NCI-H2029 treated with DMSO at 0.1 percent for 48 hours (cell line): ENCODE data around the gene GRHPR.
A peak's percentile ranks its signal among the peaks of the same experiment; 100 is the strongest.
"Not testable (repeated sequence)": the region's sequence is repeated elsewhere in the genome, so short reads cannot be mapped to it uniquely, and the experiment has no call there.

ENCODE experiments used
- DNase-seq: peaks from one replicate; lab custom pipeline; 2025; lab: John Stamatoyannopoulos, UW

Gene GRHPR

DNA sequence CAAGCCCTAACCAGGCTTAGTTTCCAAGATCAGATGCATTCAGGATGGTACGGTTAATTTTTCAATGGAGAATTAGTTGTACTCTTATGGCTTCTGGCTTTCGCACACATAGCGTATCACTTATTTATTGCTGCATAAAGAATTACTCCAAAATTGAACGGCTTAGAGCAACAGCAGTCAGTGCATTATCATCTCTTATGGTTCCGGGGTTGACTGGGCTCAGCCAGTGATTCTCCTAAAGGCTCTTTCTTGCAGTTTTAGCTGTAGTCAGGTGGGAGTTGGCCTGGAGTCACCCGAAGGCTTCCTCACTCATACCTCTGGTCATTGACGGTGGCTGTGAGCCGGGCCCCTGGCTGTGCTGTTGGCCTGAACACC, 595 bp upstream of the GRHPR start:
- peak; percentile 10 for DNase-seq

DNA sequence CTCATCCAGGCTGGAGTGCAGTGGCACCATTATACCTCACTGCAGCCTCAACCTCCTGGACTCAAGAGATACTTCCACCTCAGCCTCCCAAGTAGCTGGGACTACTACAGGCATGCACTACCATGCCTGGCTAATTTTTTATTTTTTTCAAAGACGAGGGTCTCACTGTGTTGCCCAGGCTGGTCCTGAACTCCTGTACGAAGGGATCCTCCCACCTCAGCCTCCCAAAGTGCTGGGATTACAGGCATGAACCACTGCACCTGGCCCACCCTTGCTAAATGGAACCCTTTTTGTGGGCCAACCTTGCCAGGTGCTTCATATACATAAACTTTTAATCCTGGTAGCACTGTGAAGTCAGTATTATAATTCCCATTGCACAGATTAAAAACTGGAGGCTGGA, 1.0 kb downstream of the GRHPR start:
- DNase-seq: no peak

DNA sequence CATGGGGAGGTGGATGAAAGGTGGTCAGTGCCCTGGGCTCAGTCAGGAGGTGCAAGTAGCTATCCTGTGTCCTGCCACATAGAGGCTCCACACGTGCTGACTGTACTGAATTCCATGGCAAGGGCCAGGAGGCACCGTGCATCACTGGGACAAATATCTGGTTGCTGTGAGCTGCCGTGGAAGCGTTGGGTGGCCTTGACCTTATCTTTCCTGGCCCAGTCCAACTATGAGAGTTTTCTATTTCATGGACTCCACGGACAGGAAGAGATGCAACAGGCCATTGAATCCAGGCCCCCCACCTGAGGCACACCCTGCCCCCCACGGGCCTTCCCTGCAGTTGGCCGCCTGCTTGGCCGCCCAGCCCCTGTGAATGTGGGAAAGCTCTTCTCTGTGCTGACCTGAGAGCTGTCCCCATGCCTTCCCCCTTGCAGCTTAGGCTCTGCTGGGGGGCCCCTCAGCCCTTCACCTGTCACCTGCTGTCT, 1.7 kb downstream of the GRHPR start:
- no peak for DNase-seq

- DNase-seq: no peak
Observed at GRCh38 chr9:37424686-37425297, 2.3 kb downstream of the GRHPR start.

DNA sequence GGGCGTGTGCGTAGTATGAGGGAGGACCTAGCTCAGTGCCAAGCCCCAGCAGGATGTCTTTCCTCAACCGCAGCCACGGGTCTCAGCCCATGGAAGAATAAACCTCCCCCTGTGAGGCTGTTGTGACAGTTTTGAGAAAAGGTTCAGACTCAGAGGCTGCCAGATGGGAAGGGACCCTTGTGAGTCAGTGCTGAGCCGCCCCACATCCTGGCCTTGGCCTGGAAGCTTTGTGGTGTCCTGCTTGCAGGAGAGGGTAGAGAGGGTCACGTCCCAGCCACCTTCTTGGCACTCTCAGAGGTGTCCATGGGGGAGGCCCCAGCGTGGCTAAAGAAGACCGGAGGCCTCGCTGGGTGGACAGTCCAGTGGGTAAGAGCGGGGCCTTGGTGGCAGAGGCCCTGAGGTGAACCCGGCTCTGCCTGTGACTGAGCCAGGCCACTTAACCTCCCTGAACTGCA, 2.8 kb downstream of the GRHPR start:
- no peak for DNase-seq

GRCh38 chr9:37426431-37426830, 3.9 kb downstream of the GRHPR start:
- not testable (repeated sequence) for DNase-seq

- DNase-seq: no peak
Observed at GRCh38 chr9:37426846-37427245, 4.3 kb downstream of the GRHPR start.

GRCh38 chr9:37428345-37428744, 5.8 kb downstream of the GRHPR start:
- no peak for DNase-seq

DNA sequence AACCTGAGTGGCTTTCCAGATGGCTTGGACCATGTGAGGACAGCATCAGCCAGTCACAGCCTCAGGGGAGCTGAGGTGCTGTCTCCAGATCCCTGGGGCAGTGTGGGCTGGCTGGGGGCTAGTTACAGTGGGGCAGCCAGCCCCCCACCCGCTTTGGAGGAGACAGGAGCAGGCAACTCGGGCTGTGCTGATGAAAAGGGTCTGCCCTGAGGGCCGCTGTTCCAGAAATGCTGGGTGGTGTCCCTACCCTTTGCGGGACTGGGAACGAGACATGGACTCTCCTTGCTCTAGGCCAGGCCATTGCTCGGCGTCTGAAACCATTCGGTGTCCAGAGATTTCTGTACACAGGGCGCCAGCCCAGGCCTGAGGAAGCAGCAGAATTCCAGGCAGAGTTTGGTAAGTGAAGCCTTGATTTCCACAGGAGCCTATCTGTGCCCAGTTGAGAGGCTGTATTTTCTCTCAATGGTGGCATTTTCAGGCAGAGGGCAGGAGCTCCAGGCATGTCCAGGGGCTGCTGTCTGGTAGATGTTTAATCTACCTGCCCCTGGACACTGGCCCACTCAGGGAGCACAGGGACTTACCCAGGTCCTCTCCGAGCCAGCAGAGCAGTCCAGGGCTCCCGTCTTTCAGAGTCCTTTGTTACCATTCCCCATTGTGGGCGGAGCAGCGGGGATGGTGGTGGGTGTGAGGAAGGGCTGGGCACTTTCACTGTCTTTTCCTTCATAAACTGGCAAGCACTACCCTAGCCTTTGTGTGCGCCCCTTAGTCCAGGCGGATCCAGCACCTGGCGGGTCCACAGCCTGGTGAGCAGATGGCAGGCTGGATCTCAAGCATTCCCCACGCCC, 7.2 kb downstream of the GRHPR start:
- no peak for DNase-seq

- DNase-seq: peak; percentile 25
Observed at GRCh38 chr9:37430841-37431597, 8.5 kb downstream of the GRHPR start.

DNA sequence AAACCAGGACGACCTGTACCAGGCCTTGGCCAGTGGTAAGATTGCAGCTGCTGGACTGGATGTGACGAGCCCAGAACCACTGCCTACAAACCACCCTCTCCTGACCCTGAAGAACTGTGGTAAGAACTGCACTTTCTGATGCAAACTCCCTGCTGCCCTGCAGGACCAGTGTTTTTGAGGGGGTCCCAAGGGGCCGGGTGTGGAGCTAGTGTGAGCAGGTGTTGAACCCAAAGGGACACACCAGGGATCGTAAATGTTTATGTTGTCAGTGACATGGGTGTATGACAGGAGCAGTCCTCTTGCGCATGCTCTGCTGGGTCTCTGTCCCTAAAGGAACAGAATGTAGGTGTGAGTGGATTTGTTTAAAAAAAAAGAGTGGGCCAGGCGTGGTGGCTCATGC, 9.5 kb downstream of the GRHPR start:
- DNase-seq: no peak

DNA sequence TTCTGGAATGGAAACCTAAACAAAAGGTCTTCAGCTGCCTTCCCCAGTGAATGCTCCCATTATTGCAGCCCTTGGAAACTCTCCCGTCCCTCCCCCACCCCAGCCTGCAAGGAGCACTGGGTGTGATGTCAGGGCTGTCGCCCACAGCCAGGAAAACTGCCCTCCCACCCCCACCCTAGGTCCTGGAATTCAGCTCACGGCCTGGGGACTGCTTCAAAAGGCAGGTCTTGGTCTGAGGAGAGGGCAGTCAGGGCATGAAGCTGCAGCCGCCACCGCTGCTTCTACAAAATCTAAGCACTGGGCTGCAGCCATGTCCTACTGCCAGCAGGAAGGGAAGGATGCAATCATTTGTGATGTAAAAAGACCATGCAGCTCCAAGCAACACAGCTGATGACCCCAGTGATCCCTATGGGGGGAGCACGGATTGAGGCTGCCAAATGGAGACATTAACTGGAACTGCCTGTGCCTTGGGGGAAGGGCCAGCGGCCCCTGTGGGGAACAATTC, 11.4 kb downstream of the GRHPR start:
- no peak for DNase-seq

GRCh38 chr9:37436540-37436939, 14.0 kb downstream of the GRHPR start:
- DNase-seq: no peak

- DNase-seq: no peak
Observed at GRCh38 chr9:37437010-37437409, 14.5 kb downstream of the GRHPR start.

DNA sequence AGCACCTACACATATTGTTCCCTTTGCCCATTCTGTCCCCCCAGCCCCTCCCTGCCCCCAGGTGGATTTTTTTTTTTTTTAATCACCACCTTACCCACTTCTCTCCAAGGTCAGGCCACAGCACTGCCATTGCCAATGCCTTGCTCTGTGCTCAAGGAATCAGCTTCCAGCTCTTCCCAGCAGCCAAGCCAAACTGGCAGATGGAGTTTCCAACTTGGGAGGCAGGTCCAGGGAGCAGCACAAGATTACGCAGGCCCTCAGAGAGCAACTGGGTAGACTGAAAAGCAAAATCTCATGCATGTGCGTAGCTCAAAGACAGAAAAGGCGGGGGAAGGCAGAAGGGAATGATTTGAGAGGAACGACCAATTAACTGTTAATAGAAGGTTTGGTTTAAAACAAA, 15.1 kb downstream of the GRHPR start:
- DNase-seq: no peak

- DNase-seq: no peak
Observed at GRCh38 chr9:37438359-37438758, 15.9 kb downstream of the GRHPR start.

DNA sequence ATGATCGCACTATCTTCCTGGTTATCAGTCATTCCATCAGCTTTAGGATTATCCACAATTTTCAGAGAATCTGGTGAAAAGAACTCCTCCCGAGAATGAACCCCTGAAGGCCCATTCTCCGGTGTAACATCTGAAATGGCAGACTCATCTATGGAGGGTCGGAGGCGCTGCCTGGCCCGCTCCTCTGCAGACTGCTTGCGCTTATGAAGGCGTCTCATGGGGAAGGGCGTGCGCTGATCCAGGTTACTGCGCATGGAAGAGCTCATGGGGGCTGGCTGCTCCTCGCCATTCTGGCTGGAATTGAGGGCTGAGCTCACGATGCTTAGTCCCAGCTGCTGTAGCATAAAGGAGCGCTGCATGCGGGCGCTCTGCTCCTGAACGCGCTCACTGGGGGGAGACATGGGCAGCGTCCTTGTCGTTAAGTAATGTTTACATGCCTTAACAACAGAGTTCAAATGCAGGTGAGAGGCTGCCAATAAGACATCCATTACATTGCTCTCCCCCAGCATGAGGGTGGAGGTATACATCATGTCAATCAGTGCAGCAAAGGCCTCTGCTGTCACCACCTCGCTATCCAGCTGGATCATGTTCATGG, 19.4 kb downstream of the GRHPR start:
- DNase-seq: no peak

DNA sequence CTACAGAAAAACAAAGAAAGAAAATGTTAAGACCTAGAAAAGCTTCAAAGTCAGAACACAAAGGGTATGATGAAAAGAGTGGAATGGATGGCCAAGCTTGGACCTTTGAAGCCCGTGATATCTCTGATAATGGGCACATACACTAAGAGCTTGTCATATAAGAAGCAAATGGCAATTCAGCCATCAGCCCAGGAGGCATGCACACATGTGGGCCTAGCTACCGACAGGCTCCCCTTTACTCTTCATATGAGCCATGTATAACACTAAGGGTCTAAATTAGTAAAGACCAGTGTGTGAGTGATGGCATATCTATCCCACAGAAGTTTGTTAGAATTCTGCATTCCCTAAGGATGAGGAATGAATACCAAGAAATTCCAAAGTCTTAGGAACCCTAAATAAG, 20.1 kb downstream of the GRHPR start:
- no peak for DNase-seq

DNA sequence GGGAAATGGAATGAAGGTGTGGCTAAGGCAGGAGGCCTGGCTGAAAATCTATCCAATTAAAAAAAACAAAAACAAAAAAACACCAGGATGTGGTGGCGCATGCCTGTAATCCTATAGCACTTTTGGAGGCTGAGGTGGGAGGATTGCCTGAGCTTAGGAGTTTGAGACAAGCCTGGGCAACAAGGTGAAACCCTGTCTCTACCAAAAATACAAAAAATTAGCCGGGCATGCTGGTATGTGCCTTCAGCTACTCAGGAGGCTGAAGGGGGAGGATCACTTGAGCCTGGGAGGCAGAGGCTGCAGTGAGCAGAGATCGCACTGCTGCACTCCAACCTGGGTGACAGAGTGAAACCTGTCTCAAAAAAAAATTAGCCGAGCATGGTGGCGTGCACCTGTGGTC, 21.1 kb downstream of the GRHPR start:
- no peak for DNase-seq

DNA sequence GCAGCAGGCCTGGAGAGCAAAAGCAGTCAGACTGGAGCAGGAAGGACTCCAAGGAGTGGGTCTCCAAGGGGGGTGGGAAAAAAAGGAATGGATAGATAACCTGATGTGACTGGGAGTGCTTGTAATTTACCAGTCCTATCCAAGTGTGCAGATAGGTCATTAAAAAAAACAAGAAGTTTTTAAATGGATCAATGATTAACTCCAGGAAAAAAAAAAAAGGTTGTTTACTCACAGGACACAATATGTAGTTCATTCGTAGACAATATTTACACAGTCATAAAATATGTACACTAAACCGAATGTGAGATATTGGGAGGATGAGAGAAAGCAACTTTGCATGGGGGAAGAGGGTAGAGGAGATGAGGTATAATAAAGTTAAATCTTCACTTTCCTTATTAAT, 22.4 kb downstream of the GRHPR start:
- no peak for DNase-seq

DNA sequence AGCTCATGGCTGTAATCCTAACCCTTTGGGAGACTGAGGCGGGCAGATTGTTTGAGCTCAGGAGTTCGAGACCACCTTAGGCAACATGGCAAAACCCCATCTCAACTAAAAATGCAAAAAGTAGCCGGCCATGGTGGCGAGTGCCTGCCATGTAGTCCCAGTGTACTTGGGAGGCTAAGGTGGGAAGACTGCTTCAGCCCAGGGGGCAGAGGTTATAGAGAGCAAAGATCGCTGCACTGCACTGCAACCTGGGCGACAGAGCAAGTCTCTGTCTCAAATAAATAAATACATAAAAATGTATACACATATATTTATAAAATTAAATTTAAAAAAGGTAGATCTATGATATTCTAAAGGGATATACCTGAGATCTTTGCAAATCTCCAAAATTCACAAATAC, 23.3 kb downstream of the GRHPR start:
- DNase-seq: no peak

- DNase-seq: no peak
Observed at GRCh38 chr9:37446401-37446800, 23.9 kb downstream of the GRHPR start.
